Testis (tissue), 2 donors: Measurements from ENCODE around the gene ANKRD44.

ENCODE experiments used
- CTCF ChIP-seq, 3 experiments: fragments of 450-650 bp in 2 of 3; fragments of 200-600 bp in 1 of 3; sonication (generic) in 1 of 3; IDR thresholded peaks; one replicate each; pipeline ENCODE4 v1.5.1; 2016 to 2019; ENCODE audit warnings: antibody characterized with exemption in 3 of 3, mild to moderate bottlenecking in 2 of 3, moderate library complexity in 1 of 3
- POLR2A ChIP-seq: fragments of 450-650 bp; IDR thresholded peaks from one replicate; pipeline ENCODE4 v1.6.1; 2017; ENCODE audit warnings: antibody characterized with exemption, mild to moderate bottlenecking, moderate library complexity

GRCh38 chr2:197256547-197257170, 53.9 kb downstream of the ANKRD44 start:
- TF ChIP-seq CTCF (IDR thresholded peaks at IDR 0.05) (no peak), POLR2A (no peak)
